Epidermal melanocyte (primary cell): ENCODE data around the gene TMEM263.
A peak's percentile ranks its signal among the peaks of the same experiment; 100 is the strongest.
"Not testable (repeated sequence)": the region's sequence is repeated elsewhere in the genome, so short reads cannot be mapped to it uniquely, and the experiment has no call there.

Experiments used
- DNase-seq: peaks from one replicate; pipeline ENCODE4 v3.0.0; 2011; ENCODE audit warnings: low spot score; ENCODE audit not compliant: insufficient read length

Gene TMEM263

DNA sequence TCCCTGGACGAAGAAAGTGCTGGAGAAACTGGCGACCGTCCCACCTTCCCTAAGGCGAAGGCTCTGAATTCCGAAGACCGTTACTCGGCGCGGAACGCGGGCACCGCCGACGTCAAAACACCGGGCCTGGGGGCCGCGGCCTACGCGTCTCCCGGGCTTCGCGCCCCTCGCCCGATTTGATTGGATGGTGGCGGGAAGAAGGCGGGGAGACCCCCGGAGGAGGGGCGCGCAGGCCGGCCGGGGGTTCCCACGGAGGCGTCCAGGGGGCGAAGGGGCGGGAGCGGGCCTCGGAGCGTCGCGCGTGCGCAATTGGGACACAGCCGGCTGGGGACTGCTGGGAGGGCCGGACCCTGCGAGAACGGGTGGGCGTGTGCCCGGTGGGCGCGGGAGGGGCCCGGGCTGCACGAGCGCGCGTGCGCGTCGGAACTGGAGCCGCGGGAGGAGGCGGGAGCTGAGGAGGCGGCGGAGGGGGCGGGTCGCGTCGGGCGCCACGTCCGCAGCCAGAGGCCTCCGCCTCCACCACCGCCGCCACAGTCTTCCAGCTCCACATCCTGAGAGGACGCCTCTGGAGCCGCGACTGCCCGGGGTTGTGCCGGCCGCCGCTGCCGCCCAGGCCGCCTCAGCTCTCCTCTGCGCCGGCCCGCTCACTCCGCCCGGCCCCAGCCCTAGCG, at the start of gene TMEM263:
TSS of gene TMEM263 (plus strand) at position 531 of the 671 bp plus-strand sequence. CDS start 11,210 bp downstream, outside the sequence.
- peak; percentile 84 for DNase-seq

DNA sequence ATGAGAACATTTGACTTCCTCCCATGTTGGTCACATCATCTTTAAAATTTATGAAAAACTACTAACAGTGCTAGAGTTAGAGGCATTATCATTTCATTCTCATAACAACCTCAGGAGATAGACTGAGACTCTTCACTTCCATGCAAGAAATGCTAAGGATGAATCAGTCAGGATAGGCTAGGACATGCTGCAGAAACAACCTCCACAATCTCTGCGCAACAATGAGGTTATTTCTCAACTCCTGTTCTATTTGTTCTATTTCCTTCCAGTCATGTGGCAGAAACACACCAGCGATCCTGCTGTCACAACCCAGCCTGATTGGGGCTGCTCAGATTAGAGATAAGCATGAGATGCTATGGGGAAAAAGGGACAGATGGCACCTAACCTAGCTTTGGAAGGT, 49.0 kb upstream of the TMEM263 start:
- no peak for DNase-seq

- no peak for DNase-seq
Observed at GRCh38 chr12:106907411-106907810, 48.3 kb upstream of the TMEM263 start.

DNA sequence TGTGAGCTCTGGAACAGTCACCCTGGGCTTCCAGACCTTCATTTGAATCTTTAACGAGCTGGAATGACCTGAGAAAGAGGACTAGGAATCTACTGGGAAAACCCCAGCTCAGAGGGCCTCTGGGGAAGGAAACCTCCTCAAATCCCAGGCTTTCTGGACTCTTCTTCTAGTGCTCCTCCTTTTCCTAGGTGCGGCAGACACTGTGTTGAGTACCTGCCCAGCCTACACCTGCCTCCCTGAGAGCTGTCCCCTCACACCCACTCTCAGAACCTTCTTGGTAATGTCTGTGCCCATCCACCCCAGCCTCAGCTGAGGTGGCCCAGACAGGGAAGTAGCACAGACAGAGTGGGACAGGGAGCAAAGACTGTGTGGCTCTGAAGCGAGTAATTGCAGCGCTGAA, 47.9 kb upstream of the TMEM263 start:
- no peak for DNase-seq

GRCh38 chr12:106908561-106908960, 47.1 kb upstream of the TMEM263 start:
- no peak for DNase-seq

DNA sequence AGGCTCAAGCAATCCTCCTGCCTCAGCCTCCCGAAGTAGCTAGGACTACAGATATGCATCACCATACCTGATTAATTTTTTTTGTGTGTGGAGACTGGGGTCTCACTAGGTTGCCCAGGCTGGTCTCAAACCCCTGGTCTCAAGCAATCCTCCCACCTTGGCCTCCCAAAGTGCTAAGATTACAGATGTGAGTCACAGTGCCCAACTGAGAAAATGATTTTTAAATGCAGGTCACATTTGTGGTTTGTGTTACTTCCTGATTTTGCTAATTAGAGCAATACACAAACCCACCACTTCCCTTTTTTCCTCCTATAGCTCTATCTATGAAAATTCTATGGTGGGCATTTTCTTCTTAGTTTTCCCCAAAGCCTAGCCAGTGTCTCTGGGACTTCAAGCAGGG, 45.5 kb upstream of the TMEM263 start:
- no peak for DNase-seq

GRCh38 chr12:106911581-106911980, 44.1 kb upstream of the TMEM263 start:
- no peak for DNase-seq

GRCh38 chr12:106913456-106913855, 42.3 kb upstream of the TMEM263 start:
- DNase-seq = no peak

DNA sequence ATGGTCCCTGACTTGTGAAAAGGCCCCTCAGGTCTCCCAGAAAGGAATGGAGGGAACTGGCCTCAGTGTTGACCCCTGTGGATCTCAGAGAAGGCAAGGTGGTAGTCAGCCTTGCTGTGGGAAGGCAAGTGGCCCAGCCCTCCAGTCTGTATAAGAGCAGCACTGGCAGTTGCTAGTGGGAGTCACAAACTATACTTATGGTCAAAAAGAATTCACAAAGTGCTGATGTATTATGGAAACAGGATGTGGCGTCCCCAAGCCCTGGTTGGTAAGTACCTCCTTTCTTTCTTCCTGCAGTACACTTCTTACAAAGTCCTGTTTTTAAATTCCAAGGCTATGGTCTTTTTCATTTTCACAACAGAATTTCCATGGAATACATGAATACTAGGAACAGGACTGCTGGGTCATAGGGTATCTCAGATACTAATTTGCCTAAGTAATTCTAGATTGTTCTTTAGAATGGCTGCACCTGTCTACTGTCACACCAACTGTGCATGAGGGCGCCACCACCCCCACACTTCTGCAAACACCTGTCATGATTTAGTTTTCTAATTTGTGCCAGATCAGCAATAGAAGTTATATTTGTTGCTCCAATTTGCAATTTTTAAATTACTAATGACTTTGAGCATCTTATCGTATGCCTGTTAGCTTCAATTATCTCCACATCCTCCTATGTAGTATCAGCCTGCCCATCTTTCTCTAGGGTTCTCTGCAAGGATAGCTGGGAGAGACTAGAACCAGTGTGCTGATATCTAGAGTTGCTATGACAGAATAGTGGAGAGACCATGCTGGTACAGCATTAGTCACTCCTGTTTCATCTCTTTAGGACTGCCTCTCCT, 40.7 kb upstream of the TMEM263 start:
- no peak for DNase-seq

DNA sequence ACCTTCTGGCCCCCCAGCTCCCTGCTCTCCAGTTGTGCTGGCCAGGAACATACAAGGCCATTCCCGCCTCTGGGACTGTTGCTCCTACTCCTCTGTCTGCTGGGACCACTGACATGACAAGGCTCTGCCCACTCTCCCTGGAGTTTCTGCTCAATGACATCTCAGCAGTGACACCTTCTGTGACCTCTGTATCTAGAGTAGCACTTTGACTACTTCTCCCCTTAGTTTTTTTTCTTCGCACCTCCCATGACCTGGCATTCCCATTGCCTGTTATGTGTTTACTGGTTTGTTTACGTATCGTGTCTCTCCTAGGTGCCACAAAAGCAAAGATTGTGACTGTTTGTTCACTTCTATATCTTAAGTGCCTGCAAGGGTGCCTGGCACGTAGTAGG, 40.1 kb upstream of the TMEM263 start:
- no peak for DNase-seq

- no peak for DNase-seq
Observed at GRCh38 chr12:106917503-106917902, 38.2 kb upstream of the TMEM263 start.

DNA sequence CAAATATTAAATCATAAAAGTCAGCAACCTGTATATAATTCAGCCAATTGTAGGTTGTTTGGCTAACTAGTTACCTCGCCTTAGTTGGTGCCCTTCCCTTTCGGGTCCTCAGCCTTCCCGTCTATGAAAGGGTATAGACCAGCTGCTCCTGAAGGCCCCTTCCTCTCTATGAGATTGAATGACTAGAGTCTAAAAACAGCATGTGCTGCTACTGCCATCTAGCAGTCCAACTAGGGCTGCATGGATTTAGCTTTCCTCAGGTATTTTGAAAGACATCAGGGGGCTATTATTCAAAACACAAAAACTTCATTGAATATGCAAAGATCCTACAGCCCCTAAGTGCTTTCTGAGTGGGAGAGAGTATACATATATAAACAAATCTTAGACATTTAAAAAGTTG, 37.0 kb upstream of the TMEM263 start:
- no peak for DNase-seq

DNA sequence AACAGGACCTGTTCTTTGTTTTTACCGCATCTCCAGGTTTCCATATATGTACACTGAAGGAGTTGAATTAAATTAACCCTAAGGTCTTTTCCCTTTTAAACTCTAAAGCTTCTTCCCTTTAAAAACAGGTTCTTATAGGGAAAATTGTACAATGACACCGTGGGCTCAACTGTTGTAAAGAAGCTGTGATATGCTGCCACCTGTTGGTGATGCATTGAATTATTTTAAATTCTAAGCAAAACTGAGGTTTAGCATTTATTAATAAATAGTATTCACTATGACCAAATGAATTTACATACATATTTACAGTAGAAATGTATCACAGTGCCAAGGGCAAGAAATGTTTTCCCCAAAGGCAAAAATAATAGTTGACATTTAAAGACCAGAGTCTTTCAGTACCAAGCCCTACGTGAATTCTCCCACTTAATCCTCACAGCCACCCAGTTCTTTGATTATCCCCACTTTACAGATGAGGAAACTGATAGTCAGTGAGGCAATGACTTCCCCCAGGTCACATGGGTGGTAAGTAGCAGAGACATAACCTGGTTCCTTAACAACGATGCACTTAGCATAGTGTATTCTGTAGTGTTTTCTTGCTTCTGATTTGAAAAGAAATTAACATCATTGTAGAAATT, 35.7 kb upstream of the TMEM263 start:
- DNase-seq = peak; percentile 52

- DNase-seq = not testable (repeated sequence)
Observed at GRCh38 chr12:106921976-106922375, 33.7 kb upstream of the TMEM263 start.

- not testable (repeated sequence) for DNase-seq
Observed at GRCh38 chr12:106923594-106923993, 32.1 kb upstream of the TMEM263 start.

DNA sequence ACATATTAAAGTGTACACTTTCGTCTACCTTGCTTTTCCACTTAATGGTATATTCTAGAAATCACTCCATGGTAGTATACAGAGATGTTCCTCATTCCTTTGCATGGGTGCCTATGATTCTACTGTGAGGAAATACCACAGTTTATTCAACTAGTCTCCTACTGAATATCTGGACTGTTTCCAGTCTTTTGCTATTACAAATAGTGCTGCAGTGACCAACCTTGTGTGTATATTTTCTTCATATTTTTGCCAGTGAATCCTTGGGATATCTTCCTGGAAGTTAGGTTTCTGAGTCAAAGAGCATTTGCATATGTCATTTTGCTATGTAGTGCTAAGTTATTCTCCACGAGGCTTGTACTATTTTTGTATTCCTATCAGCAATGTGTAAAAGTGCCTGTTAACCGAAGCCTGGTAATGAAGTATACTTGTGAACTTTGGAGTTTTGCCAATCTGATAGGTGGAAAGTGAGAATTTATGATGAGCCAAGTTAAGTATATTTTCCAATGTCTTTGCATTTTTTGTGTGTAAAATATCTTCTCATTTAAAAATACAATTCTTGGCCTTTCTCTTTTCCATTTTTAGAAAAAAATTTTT, 31.3 kb upstream of the TMEM263 start:
- no peak for DNase-seq

GRCh38 chr12:106926657-106927056, 29.1 kb upstream of the TMEM263 start:
- DNase-seq = no peak

DNA sequence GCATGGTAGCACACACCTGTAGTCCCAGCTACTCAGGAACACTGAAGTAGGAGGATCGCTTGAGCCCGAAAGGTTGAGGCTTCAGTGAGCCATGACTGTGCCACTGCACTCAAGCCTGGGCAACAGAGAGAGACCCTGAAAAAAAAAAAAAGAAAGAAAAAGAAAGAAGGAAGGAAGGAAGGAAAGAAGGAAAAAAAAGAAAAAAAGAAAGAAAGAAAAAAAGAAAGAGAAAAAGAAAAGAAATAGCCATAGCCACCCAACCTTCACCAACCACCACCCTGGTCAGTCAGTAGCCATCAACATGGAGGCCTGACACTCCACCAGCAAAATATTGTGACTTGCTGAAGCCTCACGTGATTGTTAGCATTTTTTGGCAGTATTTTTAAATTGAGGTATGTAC, 21.4 kb upstream of the TMEM263 start:
- no peak for DNase-seq

- no peak for DNase-seq
Observed at GRCh38 chr12:106941481-106942156, 14.1 kb upstream of the TMEM263 start.

DNA sequence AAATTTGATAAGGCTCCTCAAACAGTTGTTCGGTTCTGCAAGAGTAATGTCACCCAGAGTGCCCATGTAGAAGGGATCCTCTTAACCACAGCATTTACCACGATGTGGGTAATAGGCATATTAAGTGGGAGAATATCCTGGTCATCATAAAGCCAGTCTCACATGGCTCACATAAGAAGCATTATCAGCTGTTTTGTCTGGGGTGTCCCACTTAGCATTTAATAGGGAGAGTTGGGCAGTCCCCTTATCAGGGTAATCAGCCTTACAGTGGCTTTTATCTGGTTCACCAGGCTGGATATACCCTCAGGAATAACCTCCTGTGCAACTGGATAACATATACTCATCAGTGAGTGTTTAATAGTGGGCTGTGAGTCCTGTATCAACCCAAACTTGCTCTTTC, 12.9 kb upstream of the TMEM263 start:
- DNase-seq = no peak

- no peak for DNase-seq
Observed at GRCh38 chr12:106945261-106945851, 10.4 kb upstream of the TMEM263 start.
